Ascending aorta (tissue), 2 donors: ENCODE measurements around the gene CXorf66. TPM values are rescaled to one million over a fixed set of nuclear protein-coding genes. Genes with fewer than 3 reads are reported as not detected.

Source experiments
- DNase-seq, 2 donors: peaks; one replicate each; pipeline ENCODE4 v3.0.0-alpha.2; 2019; ENCODE audit warnings: low spot score in 2 of 2
- H3K27ac ChIP-seq, 2 donors: fragments of 200-600 bp; sonication (generic); one replicate each; pipeline ENCODE4 v1.5.1; 2016 to 2017; ENCODE audit warnings: mild to moderate bottlenecking in 1 of 2
- H3K27me3 ChIP-seq: fragments of 200-600 bp; sonication (generic); one replicate; pipeline ENCODE4 v1.5.1; 2017
- H3K36me3 ChIP-seq, 2 donors: fragments of 200-600 bp; sonication (generic); one replicate each; pipeline ENCODE4 v1.5.1; 2016
- H3K4me1 ChIP-seq, 2 donors: fragments of 200-600 bp; sonication (generic); one replicate each; pipeline ENCODE4 v1.5.1; 2016 to 2017; ENCODE audit warnings: mild to moderate bottlenecking in 1 of 2
- H3K4me3 ChIP-seq, 2 donors: fragments of 200-600 bp; sonication (generic); one replicate each; pipeline ENCODE4 v1.5.1; 2016 to 2017; ENCODE audit warnings: mild to moderate bottlenecking in 1 of 2
- H3K9me3 ChIP-seq, 2 donors: fragments of 200-600 bp; sonication (generic); one replicate each; pipeline ENCODE4 v1.5.1; 2016
- intact Hi-C: fragments of 100-400 bp; cut with DNase I; formaldehyde crosslinking; loops from one replicate; pipeline ENCODE4 v1.15.1; 2023
- total RNA-seq: library from RNA; depleted of rRNA; stranded (reverse); fragments of >200 nt; gene quantifications from one replicate; pipeline ENCODE4 v1.1.0, GENCODE V29; 2016
- TF ChIP-seq, protein P1 (sequence below), 3 experiments: fragments of 200-600 bp in 2 of 3; fragments of 450-650 bp in 1 of 3; sonication (generic) in 2 of 3; IDR thresholded peaks; one replicate each; pipeline ENCODE4 v1.5.1; 2016 to 2019; ENCODE audit warnings: antibody characterized with exemption in 3 of 3, mild to moderate bottlenecking in 1 of 3, moderate library complexity in 1 of 3

Gene CXorf66
- total RNA-seq, 1 donor from 2014 or later: not detected

- Histone ChIP-seq H3K9me3 (no peaks in the 10 kb centered on the region), H3K4me1 (no peaks in the 10 kb centered on the region), H3K27me3 (no peaks in the 10 kb centered on the region), H3K36me3 (no peaks in the 10 kb centered on the region), H3K4me3 (no peak overlapping the region), H3K27ac (no peak overlapping the region)
- intact Hi-C loops: no loop called here
- DNase-seq: no peak
- TF ChIP-seq, protein P1, sequence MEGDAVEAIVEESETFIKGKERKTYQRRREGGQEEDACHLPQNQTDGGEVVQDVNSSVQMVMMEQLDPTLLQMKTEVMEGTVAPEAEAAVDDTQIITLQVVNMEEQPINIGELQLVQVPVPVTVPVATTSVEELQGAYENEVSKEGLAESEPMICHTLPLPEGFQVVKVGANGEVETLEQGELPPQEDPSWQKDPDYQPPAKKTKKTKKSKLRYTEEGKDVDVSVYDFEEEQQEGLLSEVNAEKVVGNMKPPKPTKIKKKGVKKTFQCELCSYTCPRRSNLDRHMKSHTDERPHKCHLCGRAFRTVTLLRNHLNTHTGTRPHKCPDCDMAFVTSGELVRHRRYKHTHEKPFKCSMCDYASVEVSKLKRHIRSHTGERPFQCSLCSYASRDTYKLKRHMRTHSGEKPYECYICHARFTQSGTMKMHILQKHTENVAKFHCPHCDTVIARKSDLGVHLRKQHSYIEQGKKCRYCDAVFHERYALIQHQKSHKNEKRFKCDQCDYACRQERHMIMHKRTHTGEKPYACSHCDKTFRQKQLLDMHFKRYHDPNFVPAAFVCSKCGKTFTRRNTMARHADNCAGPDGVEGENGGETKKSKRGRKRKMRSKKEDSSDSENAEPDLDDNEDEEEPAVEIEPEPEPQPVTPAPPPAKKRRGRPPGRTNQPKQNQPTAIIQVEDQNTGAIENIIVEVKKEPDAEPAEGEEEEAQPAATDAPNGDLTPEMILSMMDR (IDR thresholded peaks at IDR 0.05): no peak
These were observed 59.6 kb downstream of the CXorf66 start for GRCh38 chrX:139905743-139906142.

Other genes starting within 250 kb of the CXorf66 start
- 16.4 TPM for gene ATP11C, start 32.5 kb downstream of the CXorf66 start, total RNA-seq